Measurements from ENCODE around the gene ADAMTS12.
A peak's percentile ranks its signal among the peaks of the same experiment; 100 is the strongest.

ADAMTS12 gene

GRCh38 chr5:33789567-33789957 is 102.2 kb downstream of the ADAMTS12 start:
- no peak for DNase-seq (ENCODE audit: low read depth)
- H3K4me3 ChIP-seq (ENCODE audit: low read depth, low read length): no peak overlapping the region
- TF ChIP-seq CTCF (IDR thresholded peaks at IDR 0.05; ENCODE audit: control insufficient read depth, extremely low read depth, insufficient read depth): no peak

DNA sequence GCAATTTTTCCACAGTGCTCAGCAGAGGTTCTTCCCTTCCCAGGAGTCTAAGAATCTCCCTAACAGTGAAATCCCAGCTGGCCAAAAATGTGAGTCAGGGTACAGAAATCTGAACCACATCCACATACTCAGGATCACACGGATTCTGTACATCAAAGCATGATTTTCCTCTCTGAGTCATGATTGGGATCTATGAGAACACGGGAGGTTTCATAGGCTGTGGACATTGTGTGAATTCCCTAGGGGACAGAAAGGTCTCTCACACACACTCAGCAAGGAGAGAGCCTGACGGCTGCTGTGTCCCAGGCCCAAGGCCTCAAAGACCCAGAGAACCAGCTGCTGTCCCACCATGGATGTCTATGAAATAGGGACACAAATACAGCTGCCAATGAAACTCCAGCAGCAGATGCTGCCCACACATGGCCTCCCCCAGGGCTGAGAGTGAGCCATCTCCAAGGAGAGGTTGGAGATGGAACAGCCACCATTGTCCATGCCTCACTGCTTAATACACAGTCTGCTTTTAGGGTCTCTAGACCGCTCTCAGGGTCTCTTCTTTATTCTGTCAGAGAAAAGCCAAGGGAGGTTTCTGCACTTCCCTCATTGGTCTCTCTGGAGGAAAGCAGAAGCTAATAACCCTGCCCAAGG is 102.7 kb downstream of the ADAMTS12 start:
- no peak overlapping the region for H3K4me3 ChIP-seq (ENCODE audit: low read depth, low read length)
- no peak for DNase-seq (ENCODE audit: low read depth)
- no peak for TF ChIP-seq CTCF (IDR thresholded peaks at IDR 0.05; ENCODE audit: control insufficient read depth, extremely low read depth, insufficient read depth)

DNA sequence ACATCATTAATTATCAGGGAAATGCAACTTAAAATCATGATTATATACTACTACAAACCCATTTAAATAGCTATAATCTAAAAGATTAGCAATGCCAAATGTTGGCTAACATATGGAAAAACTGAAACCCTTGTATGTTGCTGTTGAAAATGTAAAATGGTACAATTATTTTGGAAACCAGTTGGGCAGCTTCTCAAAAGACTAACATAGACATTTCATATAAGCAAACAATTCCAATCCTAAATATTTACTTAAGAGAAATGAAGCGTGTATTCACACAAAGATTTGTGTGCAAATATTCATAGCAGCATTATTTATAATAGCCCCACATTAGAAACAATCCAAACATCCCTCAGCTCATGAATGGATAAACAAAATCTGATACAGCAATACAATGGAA is 106.2 kb downstream of the ADAMTS12 start:
- TF ChIP-seq CTCF (IDR thresholded peaks at IDR 0.05; ENCODE audit: control insufficient read depth, extremely low read depth, insufficient read depth): no peak
- no peak overlapping the region for H3K4me3 ChIP-seq (ENCODE audit: low read depth, low read length)
- DNase-seq (ENCODE audit: low read depth): peak; percentile 45

- no peak for DNase-seq (ENCODE audit: low read depth)
- no peak for TF ChIP-seq CTCF (IDR thresholded peaks at IDR 0.05; ENCODE audit: control insufficient read depth, extremely low read depth, insufficient read depth)
- H3K4me3 ChIP-seq (ENCODE audit: low read depth, low read length): no peak overlapping the region
These were observed 110.5 kb downstream of the ADAMTS12 start for GRCh38 chr5:33781286-33781685.

DNA sequence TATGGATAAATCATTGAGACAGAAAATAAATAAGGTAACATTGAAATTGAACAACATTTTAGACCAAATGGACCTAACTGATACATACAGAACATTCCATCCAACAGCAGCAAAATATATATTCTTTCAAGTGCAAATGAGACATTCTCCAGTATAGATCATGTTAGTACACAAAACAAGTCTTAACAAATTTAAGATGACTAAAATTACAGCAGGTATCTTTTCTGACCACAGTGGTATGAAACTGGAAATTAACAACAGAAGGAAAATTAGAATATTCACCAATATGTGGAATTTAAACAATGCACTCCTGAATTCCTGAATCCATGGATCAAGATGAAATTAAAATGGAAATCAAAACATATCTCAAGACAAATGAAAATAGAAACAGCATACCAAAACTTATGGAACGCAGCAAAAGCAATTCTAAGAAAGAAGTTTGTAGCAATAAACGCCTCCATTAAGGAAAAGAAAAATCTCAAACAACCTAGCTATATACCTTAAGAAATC is 115.6 kb downstream of the ADAMTS12 start:
- no peak for TF ChIP-seq CTCF (IDR thresholded peaks at IDR 0.05; ENCODE audit: control insufficient read depth, extremely low read depth, insufficient read depth)
- H3K4me3 ChIP-seq (ENCODE audit: low read depth, low read length): no peak overlapping the region
- DNase-seq (ENCODE audit: low read depth): no peak

- H3K4me3 ChIP-seq (ENCODE audit: low read depth, low read length): no peak overlapping the region
- no peak for TF ChIP-seq CTCF (IDR thresholded peaks at IDR 0.05; ENCODE audit: control insufficient read depth, extremely low read depth, insufficient read depth)
- no peak for DNase-seq (ENCODE audit: low read depth)
These were observed 117.4 kb downstream of the ADAMTS12 start for GRCh38 chr5:33774341-33774740.

DNA sequence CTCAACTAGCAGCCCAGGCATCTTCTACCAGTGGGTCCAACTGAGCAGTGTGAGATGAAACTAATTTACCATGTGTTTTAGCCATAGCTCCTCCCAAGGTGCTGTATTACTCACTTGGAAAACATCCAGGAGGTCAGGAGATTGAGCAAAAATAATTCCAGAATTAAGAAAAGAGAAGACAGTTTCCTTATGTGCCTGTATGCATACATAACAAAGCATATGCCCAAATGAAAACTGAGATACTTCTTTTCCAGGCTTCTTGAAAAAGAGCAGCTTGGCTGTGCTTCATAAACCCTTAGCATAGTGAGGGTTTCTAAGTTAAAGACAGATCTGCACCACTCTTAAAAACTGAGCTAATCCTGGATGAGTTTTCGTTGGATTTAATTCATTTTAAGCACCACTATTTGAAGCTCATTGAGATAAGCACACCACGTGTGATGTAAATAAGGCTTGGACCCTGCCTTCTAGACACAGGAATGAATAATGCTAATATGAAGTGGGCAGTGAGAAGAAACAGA is 119.4 kb downstream of the ADAMTS12 start:
- H3K4me3 ChIP-seq (ENCODE audit: low read depth, low read length): no peak overlapping the region
- no peak for DNase-seq (ENCODE audit: low read depth)
- no peak for TF ChIP-seq CTCF (IDR thresholded peaks at IDR 0.05; ENCODE audit: control insufficient read depth, extremely low read depth, insufficient read depth)
